ENCODE results near the gene SMIM3. TPM values are rescaled to one million over a fixed set of nuclear protein-coding genes. Genes with fewer than 3 reads are reported as not detected.

SMIM3 gene
- total and polyA plus RNA-seq, 7 donors: 19.2 to 48.6 (median 46.0) TPM

GRCh38 chr5:150758531-150759333 lies 19.8 kb upstream of the SMIM3 start, which contains the start of gene DCTN4:
Gene DCTN4, minus strand, starts transcription at chr5:150759017. Its CDS starts 24 bp downstream, at chr5:150758993.
- Histone ChIP-seq H3K36me3 (peaks cover 1 to 24% (median 9%) of the 10 kb centered on the region in 4 donors), H3K27ac (peak within 1 kb of the TSS; percentile 93 to 95 (median 94)), H3K4me3 (peak within 1 kb of the TSS; percentile 57 to 69 (median 66)), H3K9me3 (no peaks in the 10 kb centered on the region), H3K27me3 (no peaks in the 10 kb centered on the region), H3K4me1 (peaks cover 0 to 27% (median 15%) of the 10 kb centered on the region in 4 donors)
- DNase-seq: peak; percentile 99
- TF ChIP-seq POLR2AphosphoS5 (IDR thresholded peaks at IDR 0.05): peak; percentile 82 to 86 (median 84)
- no peak for TF ChIP-seq CTCF (IDR thresholded peaks at IDR 0.05)
- peak in 2 of 4 donors; percentile 29 to 79 for TF ChIP-seq EP300 (IDR thresholded peaks at IDR 0.05)
- peak; percentile 37 to 39 for TF ChIP-seq POLR2A (IDR thresholded peaks at IDR 0.05)
- WGBS, 2 donors: 1 to 2% methylated on average over 51 of the region's 51 CpGs
- intact Hi-C loops (cut with DNase I): loop anchor here (1.0 to 2.0 kb wide), 2 partner anchors 21 to 58 kb away; partner anchors contain the start of gene RBM22

GRCh38 chr5:150759334-150759583 lies 19.3 kb upstream of the SMIM3 start:
- Histone ChIP-seq H3K36me3 (peaks cover 0 to 19% (median 4%) of the 10 kb centered on the region in 4 donors), H3K4me1 (peaks cover 0 to 22% (median 13%) of the 10 kb centered on the region in 4 donors), H3K27me3 (no peaks in the 10 kb centered on the region), H3K4me3 (peak overlapping the region; percentile 57 to 69 (median 66)), H3K27ac (peak overlapping the region; percentile 93 to 95 (median 94)), H3K9me3 (no peaks in the 10 kb centered on the region)
- no peak for TF ChIP-seq CTCF (IDR thresholded peaks at IDR 0.05)
- no peak for TF ChIP-seq EP300 (IDR thresholded peaks at IDR 0.05)
- TF ChIP-seq POLR2AphosphoS5 (IDR thresholded peaks at IDR 0.05): no peak
- no peak for TF ChIP-seq POLR2A (IDR thresholded peaks at IDR 0.05)
- no peak for DNase-seq
- 64 to 68% methylated on average over 4 of the region's 4 CpGs for WGBS, 2 donors
- intact Hi-C loops (cut with DNase I): loop anchor here (2.0 kb wide), 1 partner anchor 58 kb away; the partner anchor contains the start of gene RBM22

GRCh38 chr5:150762211-150762610 lies 16.3 kb upstream of the SMIM3 start:
- no peak for DNase-seq
- intact Hi-C loops (cut with DNase I): no loop called here
- H3K4me3 ChIP-seq: no peak overlapping the region
- no peaks in the 10 kb centered on the region for H3K27me3 ChIP-seq
- no peak for TF ChIP-seq POLR2A (IDR thresholded peaks at IDR 0.05)
- TF ChIP-seq EP300 (IDR thresholded peaks at IDR 0.05): no peak
- TF ChIP-seq POLR2AphosphoS5 (IDR thresholded peaks at IDR 0.05): no peak
- TF ChIP-seq CTCF (IDR thresholded peaks at IDR 0.05): no peak
- peaks cover 0 to 10% (median 8%) of the 10 kb centered on the region in 4 donors for H3K4me1 ChIP-seq
- 90 to 92% methylated on average over 5 of the region's 5 CpGs for WGBS, 2 donors
- H3K9me3 ChIP-seq: no peaks in the 10 kb centered on the region
- H3K36me3 ChIP-seq: no peaks in the 10 kb centered on the region
- peak overlapping the region; percentile 59 to 67 (median 65) for H3K27ac ChIP-seq

GRCh38 chr5:150763023-150763769 lies 15.4 kb upstream of the SMIM3 start:
- DNase-seq: peak; percentile 89
- Histone ChIP-seq H3K9me3 (no peaks in the 10 kb centered on the region), H3K27ac (peak overlapping the region; percentile 59 to 67 (median 66)), H3K27me3 (no peaks in the 10 kb centered on the region), H3K36me3 (no peaks in the 10 kb centered on the region), H3K4me3 (no peak overlapping the region), H3K4me1 (no peaks in the 10 kb centered on the region)
- 51 to 60% methylated on average over 7 of the region's 7 CpGs for WGBS, 2 donors
- TF ChIP-seq POLR2AphosphoS5 (IDR thresholded peaks at IDR 0.05): peak; percentile 30 to 60 (median 50)
- TF ChIP-seq POLR2A (IDR thresholded peaks at IDR 0.05): no peak
- no peak for TF ChIP-seq CTCF (IDR thresholded peaks at IDR 0.05)
- TF ChIP-seq EP300 (IDR thresholded peaks at IDR 0.05): peak in 1 of 4 donors; percentile 18
- intact Hi-C loops (cut with DNase I): no loop called here

Measured in sigmoid colon (tissue), 7 donors.